IPS-18a (cell line): ENCODE data around the gene PXDN.

Experiments used
- H3K27ac ChIP-seq: one replicate; pipeline ENCODE4 v1.5.1; 2013; ENCODE audit warnings: low read length
- H3K27me3 ChIP-seq: one replicate; pipeline ENCODE4 v1.6.1; 2013; ENCODE audit warnings: mild to moderate bottlenecking, low read length; ENCODE audit not compliant: control insufficient read depth, insufficient read depth
- H3K36me3 ChIP-seq: one replicate; pipeline ENCODE4 v1.6.1; 2013; ENCODE audit warnings: low read depth, low read length; ENCODE audit not compliant: control insufficient read depth
- H3K4me1 ChIP-seq: one replicate; pipeline ENCODE4 v1.6.1; 2013; ENCODE audit warnings: low read depth, low read length; ENCODE audit not compliant: control insufficient read depth
- H3K4me3 ChIP-seq: one replicate; pipeline ENCODE4 v1.5.1; 2013; ENCODE audit warnings: low read length
- H3K9ac ChIP-seq: one replicate; pipeline ENCODE4 v1.6.1; 2013; ENCODE audit warnings: mild to moderate bottlenecking, low read length, moderate library complexity
- H3K9me3 ChIP-seq: one replicate; pipeline ENCODE4 v1.6.1; 2013; ENCODE audit warnings: low read depth, low read length; ENCODE audit not compliant: control insufficient read depth

PXDN gene

GRCh38 chr2:1599301-1600085 is 144.8 kb downstream of the PXDN start:
- H3K9me3 ChIP-seq = no peaks in the 10 kb centered on the region
- H3K4me3 ChIP-seq = no peak overlapping the region
- H3K4me1 ChIP-seq = no peaks in the 10 kb centered on the region
- H3K36me3 ChIP-seq = no peaks in the 10 kb centered on the region
- no peak overlapping the region for H3K27ac ChIP-seq
- no peak overlapping the region for H3K9ac ChIP-seq
- H3K27me3 ChIP-seq = no peaks in the 10 kb centered on the region

DNA sequence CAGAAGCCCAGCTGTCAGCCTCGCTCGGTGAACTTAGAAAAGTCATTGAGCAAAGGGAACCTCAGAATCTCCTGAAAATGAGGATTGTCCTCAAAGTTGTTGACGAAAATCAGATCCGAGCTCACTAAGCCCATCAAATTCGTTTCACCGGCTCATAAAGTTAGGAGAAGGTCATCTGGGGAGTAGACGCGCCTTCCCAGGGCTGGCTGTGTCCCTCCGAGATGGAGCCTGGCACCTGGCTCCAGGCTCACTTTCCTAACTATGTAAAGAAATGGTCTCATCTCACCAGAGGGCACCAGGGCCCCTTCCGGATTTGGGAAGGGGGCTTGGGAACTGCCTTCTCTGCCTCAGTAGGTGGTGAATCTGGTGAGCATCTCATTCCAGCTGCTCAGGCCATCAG is 145.5 kb downstream of the PXDN start:
- H3K9me3 ChIP-seq = no peaks in the 10 kb centered on the region
- H3K9ac ChIP-seq = no peak overlapping the region
- H3K27ac ChIP-seq = no peak overlapping the region
- H3K4me3 ChIP-seq = no peak overlapping the region
- H3K4me1 ChIP-seq = no peaks in the 10 kb centered on the region
- H3K36me3 ChIP-seq = no peaks in the 10 kb centered on the region
- H3K27me3 ChIP-seq = no peaks in the 10 kb centered on the region

DNA sequence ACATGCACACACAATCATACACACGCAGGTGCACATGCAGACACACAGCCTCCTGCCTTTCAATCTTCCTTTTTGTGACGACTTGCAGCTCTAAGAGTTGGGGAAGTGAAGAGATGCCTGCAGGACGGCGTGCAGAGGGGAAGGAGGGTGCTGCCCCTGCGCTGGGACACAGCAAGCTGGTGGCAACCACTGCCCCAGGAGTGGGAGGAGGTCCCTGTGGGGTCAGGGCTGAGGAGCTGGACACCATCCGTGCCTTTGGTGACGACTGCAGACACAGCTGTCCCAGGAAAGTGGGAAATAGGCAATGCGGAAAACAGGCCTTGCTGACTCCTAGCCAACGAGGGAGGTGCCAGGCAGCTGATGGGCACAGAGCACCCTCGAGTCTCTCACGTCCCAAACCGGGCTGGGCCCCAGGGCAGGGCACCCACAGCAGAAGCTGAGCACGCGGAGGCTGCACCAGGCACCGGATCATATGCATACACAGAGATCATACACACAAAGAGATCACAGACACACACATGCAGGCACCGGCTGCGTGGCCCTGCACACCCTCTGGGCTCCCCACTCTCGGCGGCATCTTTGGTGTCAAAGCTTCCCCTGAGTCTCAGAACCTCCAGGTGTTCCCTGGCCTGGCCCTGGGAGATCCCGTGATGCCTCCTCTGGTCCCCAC is 146.1 kb downstream of the PXDN start:
- no peak overlapping the region for H3K27ac ChIP-seq
- H3K36me3 ChIP-seq = no peaks in the 10 kb centered on the region
- H3K9me3 ChIP-seq = no peaks in the 10 kb centered on the region
- H3K4me3 ChIP-seq = no peak overlapping the region
- no peaks in the 10 kb centered on the region for H3K27me3 ChIP-seq
- no peaks in the 10 kb centered on the region for H3K4me1 ChIP-seq
- H3K9ac ChIP-seq = no peak overlapping the region

- Histone ChIP-seq H3K9ac (no peak overlapping the region), H3K36me3 (no peaks in the 10 kb centered on the region), H3K4me3 (no peak overlapping the region), H3K27ac (no peak overlapping the region), H3K9me3 (no peaks in the 10 kb centered on the region), H3K4me1 (peaks cover 12% of the 10 kb centered on the region), H3K27me3 (no peaks in the 10 kb centered on the region)
Observed at GRCh38 chr2:1595274-1595673, 149.0 kb downstream of the PXDN start.

GRCh38 chr2:1594373-1595171 is 149.7 kb downstream of the PXDN start:
- Histone ChIP-seq H3K36me3 (no peaks in the 10 kb centered on the region), H3K4me3 (no peak overlapping the region), H3K27ac (no peak overlapping the region), H3K9me3 (no peaks in the 10 kb centered on the region), H3K27me3 (no peaks in the 10 kb centered on the region), H3K9ac (no peak overlapping the region), H3K4me1 (peaks cover 12% of the 10 kb centered on the region)

GRCh38 chr2:1594123-1594372 is 150.3 kb downstream of the PXDN start:
- no peak overlapping the region for H3K9ac ChIP-seq
- H3K9me3 ChIP-seq = no peaks in the 10 kb centered on the region
- H3K27ac ChIP-seq = no peak overlapping the region
- no peaks in the 10 kb centered on the region for H3K36me3 ChIP-seq
- H3K4me1 ChIP-seq = peaks cover 12% of the 10 kb centered on the region
- no peak overlapping the region for H3K4me3 ChIP-seq
- no peaks in the 10 kb centered on the region for H3K27me3 ChIP-seq

DNA sequence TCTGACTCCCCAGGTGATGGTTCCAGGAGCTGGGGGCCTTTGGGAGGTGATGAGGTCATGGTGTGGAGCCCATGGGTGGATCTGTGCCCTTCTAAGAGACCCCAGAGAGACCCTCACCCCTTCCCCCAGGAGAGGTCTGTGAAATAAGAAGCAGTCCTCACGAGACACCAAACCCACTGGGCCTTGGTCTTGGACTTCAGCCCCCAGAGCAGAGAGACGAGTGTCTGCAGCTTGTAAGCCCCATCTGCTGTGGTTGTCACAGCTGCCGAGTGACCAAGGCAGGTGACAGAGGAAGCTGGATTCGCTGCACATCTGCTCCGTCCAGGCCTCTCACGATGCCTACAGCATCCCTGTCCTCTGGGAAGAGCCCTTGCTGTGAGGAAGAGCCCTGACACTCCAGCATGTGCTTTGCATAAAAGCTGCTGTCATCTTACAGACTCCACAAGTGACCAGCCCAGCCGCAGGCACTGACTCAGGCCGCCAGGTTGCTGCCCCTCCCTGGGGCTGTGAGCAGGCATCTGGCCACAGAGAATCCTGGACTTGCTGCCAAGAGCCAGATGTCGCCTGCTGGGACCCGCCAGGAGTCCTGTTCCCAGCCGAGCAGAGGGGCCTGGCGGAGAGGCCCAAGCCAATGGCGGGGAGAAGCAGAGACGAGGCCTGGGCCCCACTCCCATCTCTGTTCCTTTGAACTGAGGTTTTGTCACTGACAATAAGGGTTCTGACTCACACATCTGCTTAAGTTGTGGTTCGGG is 150.8 kb downstream of the PXDN start:
- Histone ChIP-seq H3K27me3 (no peaks in the 10 kb centered on the region), H3K4me3 (no peak overlapping the region), H3K36me3 (no peaks in the 10 kb centered on the region), H3K9ac (no peak overlapping the region), H3K9me3 (no peaks in the 10 kb centered on the region), H3K27ac (no peak overlapping the region), H3K4me1 (peaks cover 12% of the 10 kb centered on the region)

GRCh38 chr2:1591978-1592907 is 152.1 kb downstream of the PXDN start:
- H3K4me3 ChIP-seq = no peak overlapping the region
- H3K9ac ChIP-seq = no peak overlapping the region
- H3K36me3 ChIP-seq = no peaks in the 10 kb centered on the region
- H3K4me1 ChIP-seq = peaks cover 12% of the 10 kb centered on the region
- no peaks in the 10 kb centered on the region for H3K27me3 ChIP-seq
- H3K27ac ChIP-seq = no peak overlapping the region
- H3K9me3 ChIP-seq = no peaks in the 10 kb centered on the region

- Histone ChIP-seq H3K36me3 (no peaks in the 10 kb centered on the region), H3K9me3 (no peaks in the 10 kb centered on the region), H3K27me3 (no peaks in the 10 kb centered on the region), H3K27ac (no peak overlapping the region), H3K9ac (no peak overlapping the region), H3K4me3 (no peak overlapping the region), H3K4me1 (peaks cover 12% of the 10 kb centered on the region)
Observed at GRCh38 chr2:1591461-1591770, 152.9 kb downstream of the PXDN start.

GRCh38 chr2:1590596-1591460 is 153.5 kb downstream of the PXDN start:
- no peak overlapping the region for H3K27ac ChIP-seq
- no peaks in the 10 kb centered on the region for H3K36me3 ChIP-seq
- peaks cover 12% of the 10 kb centered on the region for H3K4me1 ChIP-seq
- H3K9me3 ChIP-seq = no peaks in the 10 kb centered on the region
- H3K9ac ChIP-seq = no peak overlapping the region
- no peak overlapping the region for H3K4me3 ChIP-seq
- H3K27me3 ChIP-seq = no peaks in the 10 kb centered on the region
